IPS-20b (cell line): Measurements from ENCODE around the gene RERE.

Source experiments
- H3K27ac ChIP-seq: one replicate; pipeline ENCODE4 v1.5.1; 2013; ENCODE audit warnings: low read length
- H3K27me3 ChIP-seq: 2 replicates; pipeline ENCODE4 v1.6.1; 2013; ENCODE audit warnings: mild to moderate bottlenecking, low read length, inconsistent platforms; ENCODE audit not compliant: insufficient read depth
- H3K36me3 ChIP-seq: 2 replicates; pipeline ENCODE4 v1.6.1; 2013; ENCODE audit warnings: low read depth, mild to moderate bottlenecking, inconsistent platforms, low read length, moderate library complexity; ENCODE audit not compliant: insufficient read depth
- H3K4me1 ChIP-seq: 2 replicates; pipeline ENCODE4 v1.6.1; 2013; ENCODE audit warnings: mild to moderate bottlenecking, control low read depth, inconsistent platforms, low read length, moderate library complexity; ENCODE audit not compliant: insufficient read depth
- H3K4me3 ChIP-seq: 2 replicates; pipeline ENCODE4 v1.5.1; 2013; ENCODE audit warnings: mild to moderate bottlenecking, low read length, inconsistent platforms
- H3K9ac ChIP-seq: 2 replicates; pipeline ENCODE4 v1.6.1; 2013; ENCODE audit warnings: low read depth, mild to moderate bottlenecking, inconsistent platforms, low read length, moderate library complexity
- H3K9me3 ChIP-seq: 2 replicates; pipeline ENCODE4 v1.6.1; 2013; ENCODE audit warnings: mild to moderate bottlenecking, low read depth, low read length, inconsistent platforms; ENCODE audit not compliant: insufficient read depth

Gene RERE

GRCh38 chr1:8328271-8328670, 489.2 kb downstream of the RERE start:
- no peak overlapping the region for H3K4me3 ChIP-seq
- no peaks in the 10 kb centered on the region for H3K36me3 ChIP-seq
- H3K27me3 ChIP-seq = no peaks in the 10 kb centered on the region
- no peaks in the 10 kb centered on the region for H3K9me3 ChIP-seq
- H3K9ac ChIP-seq = no peak overlapping the region
- H3K27ac ChIP-seq = no peak overlapping the region
- no peaks in the 10 kb centered on the region for H3K4me1 ChIP-seq

GRCh38 chr1:8326265-8326664, 491.2 kb downstream of the RERE start:
- H3K9ac ChIP-seq = no peak overlapping the region
- no peak overlapping the region for H3K4me3 ChIP-seq
- H3K36me3 ChIP-seq = no peaks in the 10 kb centered on the region
- H3K4me1 ChIP-seq = no peaks in the 10 kb centered on the region
- H3K27ac ChIP-seq = no peak overlapping the region
- H3K27me3 ChIP-seq = no peaks in the 10 kb centered on the region
- no peaks in the 10 kb centered on the region for H3K9me3 ChIP-seq

- Histone ChIP-seq H3K9me3 (no peaks in the 10 kb centered on the region), H3K9ac (no peak overlapping the region), H3K27ac (no peak overlapping the region), H3K4me1 (no peaks in the 10 kb centered on the region), H3K27me3 (no peaks in the 10 kb centered on the region; the same call in 1 of the 2 replicates), H3K36me3 (no peaks in the 10 kb centered on the region), H3K4me3 (no peak overlapping the region)
These were observed 491.7 kb downstream of the RERE start for GRCh38 chr1:8325771-8326170.

- Histone ChIP-seq H3K36me3 (no peaks in the 10 kb centered on the region), H3K9me3 (no peaks in the 10 kb centered on the region), H3K4me1 (no peaks in the 10 kb centered on the region), H3K27me3 (peaks cover 2% of the 10 kb centered on the region), H3K4me3 (no peak overlapping the region), H3K27ac (no peak overlapping the region), H3K9ac (no peak overlapping the region)
These were observed 493.1 kb downstream of the RERE start for GRCh38 chr1:8324176-8324810.

GRCh38 chr1:8323706-8324105, 493.7 kb downstream of the RERE start:
- Histone ChIP-seq H3K27ac (no peak overlapping the region), H3K4me3 (no peak overlapping the region), H3K9me3 (no peaks in the 10 kb centered on the region), H3K27me3 (peaks cover 8% of the 10 kb centered on the region), H3K36me3 (no peaks in the 10 kb centered on the region), H3K9ac (no peak overlapping the region), H3K4me1 (no peaks in the 10 kb centered on the region)

GRCh38 chr1:8321612-8322011, 495.8 kb downstream of the RERE start:
- H3K4me3 ChIP-seq = no peak overlapping the region
- no peak overlapping the region for H3K27ac ChIP-seq
- no peaks in the 10 kb centered on the region for H3K9me3 ChIP-seq
- H3K9ac ChIP-seq = no peak overlapping the region
- H3K36me3 ChIP-seq = no peaks in the 10 kb centered on the region
- no peaks in the 10 kb centered on the region for H3K4me1 ChIP-seq
- H3K27me3 ChIP-seq = peaks cover 29% of the 10 kb centered on the region

- H3K4me3 ChIP-seq = peak overlapping the region; percentile 72
- H3K9me3 ChIP-seq = no peaks in the 10 kb centered on the region
- H3K9ac ChIP-seq = no peak overlapping the region
- H3K4me1 ChIP-seq = peaks cover 13% of the 10 kb centered on the region; the same call in 1 of the 2 replicates
- no peak overlapping the region for H3K27ac ChIP-seq
- H3K36me3 ChIP-seq = no peaks in the 10 kb centered on the region
- H3K27me3 ChIP-seq = peaks cover 44% of the 10 kb centered on the region
These were observed 499.0 kb downstream of the RERE start for GRCh38 chr1:8318436-8318835.

- no peaks in the 10 kb centered on the region for H3K36me3 ChIP-seq
- H3K4me3 ChIP-seq = peak within 1 kb of the TSS; percentile 72
- H3K9ac ChIP-seq = no peak within 1 kb of the TSS
- no peak within 1 kb of the TSS for H3K27ac ChIP-seq
- peaks cover 13% of the 10 kb centered on the region; the same call in 1 of the 2 replicates for H3K4me1 ChIP-seq
- H3K9me3 ChIP-seq = no peaks in the 10 kb centered on the region
- H3K27me3 ChIP-seq = peaks cover 44% of the 10 kb centered on the region
These were observed 499.6 kb downstream of the RERE start, which contains the start of gene SLC45A1 for GRCh38 chr1:8317647-8318381. SLC45A1 (plus strand) TSS chr1:8318114; CDS start chr1:8324330, 6,216 bp downstream.

- H3K9me3 ChIP-seq = no peaks in the 10 kb centered on the region; the same call in 1 of the 2 replicates
- no peak overlapping the region for H3K4me3 ChIP-seq
- peaks cover 44% of the 10 kb centered on the region for H3K27me3 ChIP-seq
- H3K27ac ChIP-seq = no peak overlapping the region
- H3K4me1 ChIP-seq = peaks cover 13% of the 10 kb centered on the region; the same call in 1 of the 2 replicates
- no peak overlapping the region; the same call in 1 of the 2 replicates for H3K9ac ChIP-seq
- no peaks in the 10 kb centered on the region for H3K36me3 ChIP-seq
These were observed 501.6 kb downstream of the RERE start for GRCh38 chr1:8315573-8316475.

- Histone ChIP-seq H3K27me3 (peaks cover 44% of the 10 kb centered on the region), H3K27ac (no peak overlapping the region), H3K4me3 (no peak overlapping the region), H3K4me1 (peaks cover 13% of the 10 kb centered on the region; the same call in 1 of the 2 replicates), H3K36me3 (no peaks in the 10 kb centered on the region), H3K9ac (no peak overlapping the region; the same call in 1 of the 2 replicates), H3K9me3 (no peaks in the 10 kb centered on the region; the same call in 1 of the 2 replicates)
These were observed 502.8 kb downstream of the RERE start for GRCh38 chr1:8314346-8315280.
